Midbrain (tissue), 1 donor: ENCODE data around the gene B3GAT2.
A peak's percentile ranks its signal among the peaks of the same experiment; 100 is the strongest.

Experiments used
- DNase-seq: peaks from one replicate; lab custom pipeline; 2025; lab: John Stamatoyannopoulos, UW

B3GAT2 gene

GRCh38 chr6:70900047-70900446, 56.8 kb downstream of the B3GAT2 start:
- no peak for DNase-seq

- DNase-seq, result no peak
Observed at GRCh38 chr6:70894001-70894400, 62.9 kb downstream of the B3GAT2 start.

- no peak for DNase-seq
Observed at GRCh38 chr6:70889270-70889669, 67.6 kb downstream of the B3GAT2 start.

- DNase-seq, result no peak
Observed at GRCh38 chr6:70886661-70887060, 70.2 kb downstream of the B3GAT2 start.

- no peak for DNase-seq
Observed at GRCh38 chr6:70886071-70886470, 70.8 kb downstream of the B3GAT2 start.

- DNase-seq, result peak; percentile 67
Observed at GRCh38 chr6:70884074-70884983, 72.5 kb downstream of the B3GAT2 start.

GRCh38 chr6:70879496-70879895, 77.4 kb downstream of the B3GAT2 start:
- no peak for DNase-seq

- DNase-seq, result no peak
Observed at GRCh38 chr6:70874181-70874913, 82.5 kb downstream of the B3GAT2 start.

GRCh38 chr6:70872469-70872868, 84.4 kb downstream of the B3GAT2 start:
- DNase-seq, result no peak

- no peak for DNase-seq
Observed at GRCh38 chr6:70864401-70864800, 92.5 kb downstream of the B3GAT2 start.

- DNase-seq, result no peak
Observed at GRCh38 chr6:70863343-70863742, 93.5 kb downstream of the B3GAT2 start.

- no peak for DNase-seq
Observed at GRCh38 chr6:70860920-70861319, 95.9 kb downstream of the B3GAT2 start.

- no peak for DNase-seq
Observed at GRCh38 chr6:70860045-70860444, 96.8 kb downstream of the B3GAT2 start.

GRCh38 chr6:70857387-70858077, 99.3 kb downstream of the B3GAT2 start:
- DNase-seq, result no peak

- no peak for DNase-seq
Observed at GRCh38 chr6:70852667-70853246, 104.1 kb downstream of the B3GAT2 start.

GRCh38 chr6:70849348-70850069, 107.4 kb downstream of the B3GAT2 start:
- DNase-seq, result no peak

- no peak for DNase-seq
Observed at GRCh38 chr6:70847106-70848084, 109.5 kb downstream of the B3GAT2 start.

- no peak for DNase-seq
Observed at GRCh38 chr6:70846207-70846835, 110.5 kb downstream of the B3GAT2 start.

GRCh38 chr6:70844301-70844700, 112.6 kb downstream of the B3GAT2 start:
- no peak for DNase-seq
